ENCODE data around the gene CCDC66. TPM values are rescaled to one million over a fixed set of nuclear protein-coding genes. Genes with fewer than 3 reads are reported as not detected.

CCDC66 gene
- total and polyA plus RNA-seq, 2 of the 4 experiments (the other 2 are of a cell fraction): 6.0 to 9.1 TPM

DNA sequence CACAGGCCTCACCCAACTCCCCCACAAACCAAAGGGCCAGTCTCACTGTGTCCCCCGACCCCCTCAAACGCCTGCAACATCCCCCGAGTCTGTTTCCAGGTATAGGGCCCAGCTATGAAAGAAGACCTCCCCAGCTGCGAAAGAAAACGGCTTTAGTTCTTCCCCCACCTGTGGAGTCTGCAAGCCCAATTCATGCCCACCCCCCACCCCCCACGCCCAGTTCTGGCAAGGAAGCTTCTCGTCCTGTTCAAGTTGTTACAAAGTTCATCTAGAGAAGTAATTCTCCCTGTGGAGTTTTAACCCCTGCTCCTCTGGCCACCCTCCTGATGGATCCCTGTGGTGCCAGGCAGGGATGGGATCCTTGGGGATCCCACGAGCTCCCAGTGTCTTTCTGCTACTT is 54.4 kb downstream of the CCDC66 start:
- DNase-seq: no peak

More for the DNA sequence above, 54.4 kb downstream of the CCDC66 start:
- Histone ChIP-seq H3K4me3 (ENCODE audit: insufficient read depth, low read depth, low read length) (no peak overlapping the region), H2AK5ac (ENCODE audit: low read depth, low read length) (no peak overlapping the region), H3K9ac (ENCODE audit: low read depth, low read length) (no peak overlapping the region), H4K8ac (ENCODE audit: low read depth in 2 of 2, low read length in 2 of 2) (no peak overlapping the region), H3K27me3 (ENCODE audit: control insufficient read depth, insufficient read depth, low read length) (no peaks in the 10 kb centered on the region), H4K91ac (ENCODE audit: insufficient read depth, low read depth, low read length) (no peak overlapping the region), H2BK120ac (ENCODE audit: low read depth, low read length) (no peak overlapping the region), H4K20me1 (ENCODE audit: insufficient read depth, low read length) (no peaks in the 10 kb centered on the region; the same call in 1 of the 2 replicates), H2AFZ (replicated peaks; ENCODE audit: low read length, poor library complexity) (no peak overlapping the region), H3K79me1 (ENCODE audit: low read depth in 1 of 2, low read length in 2 of 2) (peaks cover 7 to 24% of the 10 kb centered on the region in 2 experiments), H3K4me1 (ENCODE audit: control insufficient read depth, insufficient read depth, low read length) (no peaks in the 10 kb centered on the region), H3K27ac (ENCODE audit: insufficient read depth, low read length) (no peak overlapping the region), H3K36me3 (ENCODE audit: control insufficient read depth, insufficient read depth, low read length) (peaks cover 14% of the 10 kb centered on the region), H2BK15ac (ENCODE audit: low read depth, low read length) (no peak overlapping the region), H3K4me2 (ENCODE audit: low read depth, low read length) (no peak overlapping the region), H3K14ac (replicated peaks; ENCODE audit: low read depth, low read length) (no peak overlapping the region), H3K9me3 (ENCODE audit: control insufficient read depth, insufficient read depth, low read length) (no peaks in the 10 kb centered on the region), H2AK9ac (replicated peaks; ENCODE audit: low read depth, low read length, poor library complexity) (no peak overlapping the region), H3K56ac (ENCODE audit: extremely low read depth, insufficient read depth, low read length) (no peak overlapping the region), H3K23ac (ENCODE audit: low read depth, low read length) (no peak overlapping the region), H2BK20ac (ENCODE audit: low read depth, low read length) (no peak overlapping the region), H3K4ac (ENCODE audit: low read depth, low read length) (no peak overlapping the region), H2BK5ac (ENCODE audit: low read depth, low read length, poor library complexity, severe bottlenecking) (no peak overlapping the region), H3K18ac (ENCODE audit: low read depth, low read length) (no peak overlapping the region), H4K5ac (ENCODE audit: low read depth, low read length) (no peak overlapping the region), H3K9me1 (ENCODE audit: insufficient read depth, low read length) (no peaks in the 10 kb centered on the region)
- dilution Hi-C loops (cut with HindIII; ENCODE audit: low sequenced_read_pairs, unreplicated experiment): no loop called here
- TF ChIP-seq MAFK (IDR thresholded peaks at IDR 0.05; ENCODE audit: low read depth, low read length) (no peak), RCOR1 (IDR thresholded peaks at IDR 0.05; ENCODE audit: insufficient replicate concordance, low read length) (no peak), CTCF (conservative IDR thresholded peaks at IDR 0.05; ENCODE audit: low read depth, low read length) (no peak), MXI1 (IDR thresholded peaks at IDR 0.05; ENCODE audit: borderline replicate concordance, low read depth, low read length) (no peak), CHD1 (IDR thresholded peaks at IDR 0.05; ENCODE audit: low read depth, low read length) (no peak), SMC3 (IDR thresholded peaks at IDR 0.05; ENCODE audit: low read depth, low read length) (no peak), MAZ (IDR thresholded peaks at IDR 0.05; ENCODE audit: borderline replicate concordance, low read depth, low read length) (no peak), FOS (IDR thresholded peaks at IDR 0.05; ENCODE audit: low read depth, low read length) (no peak), NFE2L2 (IDR thresholded peaks at IDR 0.05; ENCODE audit: low read depth, low read length) (no peak)
- intact Hi-C loops (cut with micrococcal nuclease): no loop called here
- POLR2A ChIA-PET (ENCODE audit: unreplicated experiment): no interaction called here
- no peak for ATAC-seq (ENCODE audit: low read depth)
- no CpG with 5 or more reads among the region's 8 CpGs for WGBS, 2 experiments (ENCODE audit: extremely low coverage in 2 of 2, insufficient read length in 1 of 2)
- in situ Hi-C loops (cut with MboI; ENCODE audit: low sequenced_read_pairs): no loop called here
- no TSS peak for BruUV-seq (replicated peaks)
- CTCF ChIA-PET: no interaction called here
